Ascending aorta (tissue), 2 donors: ENCODE data around the gene ACBD6. TPM values are rescaled to one million over a fixed set of nuclear protein-coding genes. Genes with fewer than 3 reads are reported as not detected.

Source experiments
- DNase-seq, 2 donors: peaks; one replicate each; pipeline ENCODE4 v3.0.0-alpha.2; 2019; ENCODE audit warnings: low spot score in 2 of 2
- H3K27ac ChIP-seq, 2 donors: fragments of 200-600 bp; sonication (generic); one replicate each; pipeline ENCODE4 v1.5.1; 2016 to 2017; ENCODE audit warnings: mild to moderate bottlenecking in 1 of 2
- H3K27me3 ChIP-seq: fragments of 200-600 bp; sonication (generic); one replicate; pipeline ENCODE4 v1.5.1; 2017
- H3K36me3 ChIP-seq, 2 donors: fragments of 200-600 bp; sonication (generic); one replicate each; pipeline ENCODE4 v1.5.1; 2016
- H3K4me1 ChIP-seq, 2 donors: fragments of 200-600 bp; sonication (generic); one replicate each; pipeline ENCODE4 v1.5.1; 2016 to 2017; ENCODE audit warnings: mild to moderate bottlenecking in 1 of 2
- H3K4me3 ChIP-seq, 2 donors: fragments of 200-600 bp; sonication (generic); one replicate each; pipeline ENCODE4 v1.5.1; 2016 to 2017; ENCODE audit warnings: mild to moderate bottlenecking in 1 of 2
- H3K9me3 ChIP-seq, 2 donors: fragments of 200-600 bp; sonication (generic); one replicate each; pipeline ENCODE4 v1.5.1; 2016
- intact Hi-C: fragments of 100-400 bp; cut with DNase I; formaldehyde crosslinking; loops from one replicate; pipeline ENCODE4 v1.15.1; 2023
- total RNA-seq: library from RNA; depleted of rRNA; stranded (reverse); fragments of >200 nt; gene quantifications from one replicate; pipeline ENCODE4 v1.1.0, GENCODE V29; 2016
- TF ChIP-seq, protein P1 (sequence below), 3 experiments: fragments of 200-600 bp in 2 of 3; fragments of 450-650 bp in 1 of 3; sonication (generic) in 2 of 3; IDR thresholded peaks; one replicate each; pipeline ENCODE4 v1.5.1; 2016 to 2019; ENCODE audit warnings: antibody characterized with exemption in 3 of 3, mild to moderate bottlenecking in 1 of 3, moderate library complexity in 1 of 3

ACBD6 gene
- total RNA-seq, 1 donor from 2014 or later = 67.7 TPM

DNA sequence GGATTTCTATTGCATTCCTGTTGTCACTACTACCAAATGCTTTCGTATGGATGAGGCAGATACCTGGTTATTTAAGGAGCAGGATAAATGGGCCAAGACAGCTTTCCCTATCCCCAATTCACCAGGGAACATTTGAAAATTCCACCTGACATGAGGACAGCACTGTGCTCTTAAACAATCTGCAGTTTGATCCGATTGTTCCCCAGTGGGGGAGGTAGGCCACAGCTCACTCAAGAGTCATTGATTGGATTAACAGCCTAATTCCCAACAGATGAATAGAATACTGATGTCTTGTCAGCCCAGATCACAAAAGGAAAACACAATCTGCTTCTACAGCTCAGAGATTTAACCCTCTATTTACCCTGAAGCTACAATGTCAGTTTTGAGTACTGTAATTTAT, 148.4 kb downstream of the ACBD6 start:
- H3K4me1 ChIP-seq = no peaks in the 10 kb centered on the region
- no peaks in the 10 kb centered on the region for H3K27me3 ChIP-seq
- no peak overlapping the region for H3K4me3 ChIP-seq
- H3K36me3 ChIP-seq = no peaks in the 10 kb centered on the region
- intact Hi-C loops = no loop called here
- TF ChIP-seq, protein P1, sequence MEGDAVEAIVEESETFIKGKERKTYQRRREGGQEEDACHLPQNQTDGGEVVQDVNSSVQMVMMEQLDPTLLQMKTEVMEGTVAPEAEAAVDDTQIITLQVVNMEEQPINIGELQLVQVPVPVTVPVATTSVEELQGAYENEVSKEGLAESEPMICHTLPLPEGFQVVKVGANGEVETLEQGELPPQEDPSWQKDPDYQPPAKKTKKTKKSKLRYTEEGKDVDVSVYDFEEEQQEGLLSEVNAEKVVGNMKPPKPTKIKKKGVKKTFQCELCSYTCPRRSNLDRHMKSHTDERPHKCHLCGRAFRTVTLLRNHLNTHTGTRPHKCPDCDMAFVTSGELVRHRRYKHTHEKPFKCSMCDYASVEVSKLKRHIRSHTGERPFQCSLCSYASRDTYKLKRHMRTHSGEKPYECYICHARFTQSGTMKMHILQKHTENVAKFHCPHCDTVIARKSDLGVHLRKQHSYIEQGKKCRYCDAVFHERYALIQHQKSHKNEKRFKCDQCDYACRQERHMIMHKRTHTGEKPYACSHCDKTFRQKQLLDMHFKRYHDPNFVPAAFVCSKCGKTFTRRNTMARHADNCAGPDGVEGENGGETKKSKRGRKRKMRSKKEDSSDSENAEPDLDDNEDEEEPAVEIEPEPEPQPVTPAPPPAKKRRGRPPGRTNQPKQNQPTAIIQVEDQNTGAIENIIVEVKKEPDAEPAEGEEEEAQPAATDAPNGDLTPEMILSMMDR (IDR thresholded peaks at IDR 0.05) = no peak
- H3K9me3 ChIP-seq = no peaks in the 10 kb centered on the region
- no peak for DNase-seq
- H3K27ac ChIP-seq = no peak overlapping the region

GRCh38 chr1:180352588-180352987, 149.8 kb downstream of the ACBD6 start:
- H3K27ac ChIP-seq = no peak overlapping the region
- TF ChIP-seq, protein P1 (IDR thresholded peaks at IDR 0.05) = no peak
- no peaks in the 10 kb centered on the region for H3K27me3 ChIP-seq
- DNase-seq = no peak
- intact Hi-C loops = no loop called here
- no peaks in the 10 kb centered on the region for H3K9me3 ChIP-seq
- H3K36me3 ChIP-seq = no peaks in the 10 kb centered on the region
- no peaks in the 10 kb centered on the region for H3K4me1 ChIP-seq
- H3K4me3 ChIP-seq = no peak overlapping the region

DNA sequence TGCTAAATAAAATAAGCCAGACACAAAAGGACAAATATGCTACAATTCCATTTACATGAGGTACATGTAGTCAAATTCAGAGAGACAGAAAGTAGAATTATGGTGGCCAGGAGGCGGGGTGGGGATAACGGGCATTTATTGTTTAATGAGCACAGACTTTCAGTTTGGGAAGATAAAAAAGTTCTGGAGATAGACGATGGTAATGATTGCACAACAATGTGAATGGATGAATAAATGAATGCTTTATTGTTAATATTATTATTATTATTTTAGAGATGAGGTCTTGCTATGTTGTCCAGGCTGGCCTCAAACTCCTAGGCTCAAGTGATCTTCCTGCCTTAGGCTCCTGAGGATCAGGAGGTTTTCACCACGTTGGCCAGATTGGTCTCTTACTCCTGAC, 150.4 kb downstream of the ACBD6 start:
- H3K4me1 ChIP-seq = no peaks in the 10 kb centered on the region
- H3K4me3 ChIP-seq = no peak overlapping the region
- H3K36me3 ChIP-seq = no peaks in the 10 kb centered on the region
- no peak for DNase-seq
- TF ChIP-seq, protein P1 (IDR thresholded peaks at IDR 0.05) = no peak
- no peak overlapping the region for H3K27ac ChIP-seq
- no peaks in the 10 kb centered on the region for H3K9me3 ChIP-seq
- H3K27me3 ChIP-seq = no peaks in the 10 kb centered on the region
- intact Hi-C loops = no loop called here

GRCh38 chr1:180345148-180345547, 157.2 kb downstream of the ACBD6 start:
- no peak for DNase-seq
- no peaks in the 10 kb centered on the region for H3K36me3 ChIP-seq
- H3K9me3 ChIP-seq = no peaks in the 10 kb centered on the region
- H3K27ac ChIP-seq = no peak overlapping the region
- no peaks in the 10 kb centered on the region for H3K4me1 ChIP-seq
- H3K4me3 ChIP-seq = no peak overlapping the region
- intact Hi-C loops = no loop called here
- H3K27me3 ChIP-seq = no peaks in the 10 kb centered on the region
- TF ChIP-seq, protein P1 (IDR thresholded peaks at IDR 0.05) = no peak

DNA sequence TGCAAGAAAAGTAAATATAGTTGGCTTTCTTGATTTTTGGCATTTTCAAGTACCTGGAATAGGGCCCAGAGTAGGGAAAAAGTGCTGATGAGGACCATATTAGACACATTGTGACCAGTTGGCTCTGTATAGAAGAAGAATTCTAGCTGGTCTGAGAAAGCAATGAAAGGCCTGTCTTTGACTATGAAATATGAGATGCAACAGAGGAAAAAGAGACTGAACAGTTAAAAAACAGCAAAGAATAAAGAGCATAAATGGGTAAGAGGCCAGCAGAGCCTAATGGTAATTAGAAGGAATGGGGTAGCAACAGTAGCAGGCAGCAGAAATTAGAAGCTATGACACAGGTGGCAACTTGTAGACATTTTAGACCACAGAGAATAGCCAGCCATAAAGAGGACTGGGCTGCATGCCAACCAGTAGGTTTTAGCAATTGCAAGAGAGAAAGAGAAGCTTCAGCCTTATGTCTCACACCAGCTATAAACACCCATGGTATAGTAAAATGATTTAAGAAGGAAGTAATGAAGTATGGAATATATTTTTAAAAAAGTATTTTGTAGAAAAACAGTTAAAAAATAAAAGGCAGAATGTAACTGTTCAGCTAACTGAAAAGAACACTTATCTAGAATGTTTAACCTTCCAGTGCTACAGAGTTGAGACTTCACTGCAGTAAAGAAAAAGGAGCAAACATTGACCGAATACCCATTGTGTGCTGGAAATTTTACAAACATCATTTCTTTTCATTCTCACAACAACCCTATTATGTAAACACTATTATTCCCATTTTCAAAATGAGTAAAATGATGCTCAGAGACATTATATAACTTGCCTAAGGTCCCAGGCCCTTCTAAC, 158.2 kb downstream of the ACBD6 start:
- Histone ChIP-seq H3K9me3 (no peaks in the 10 kb centered on the region), H3K36me3 (no peaks in the 10 kb centered on the region), H3K27ac (no peak overlapping the region), H3K4me3 (no peak overlapping the region), H3K4me1 (no peaks in the 10 kb centered on the region), H3K27me3 (no peaks in the 10 kb centered on the region)
- TF ChIP-seq, protein P1 (IDR thresholded peaks at IDR 0.05) = no peak
- intact Hi-C loops = no loop called here
- DNase-seq = no peak
